Rectal smooth muscle tissue (tissue), 1 donor: ENCODE data around the gene YKT6.

ENCODE experiments used
- H3K27ac ChIP-seq: one replicate; pipeline ENCODE4 v1.7.0; 2013; ENCODE audit warnings: low read depth, low read length, inconsistent platforms
- H3K27me3 ChIP-seq: one replicate; pipeline ENCODE4 v1.7.0; 2013; ENCODE audit warnings: low read length; ENCODE audit not compliant: control insufficient read depth, insufficient read depth
- H3K36me3 ChIP-seq: one replicate; pipeline ENCODE4 v1.7.0; 2013; ENCODE audit warnings: low read length; ENCODE audit not compliant: control insufficient read depth, insufficient read depth
- H3K4me1 ChIP-seq: one replicate; pipeline ENCODE4 v1.7.0; 2013; ENCODE audit warnings: low read length; ENCODE audit not compliant: control insufficient read depth, insufficient read depth
- H3K4me3 ChIP-seq: one replicate; pipeline ENCODE4 v1.7.0; 2013; ENCODE audit warnings: low read length
- H3K9ac ChIP-seq: one replicate; pipeline ENCODE4 v1.7.0; 2013; ENCODE audit warnings: low read length

Gene YKT6

GRCh38 chr7:44218418-44219201 lies 17.8 kb downstream of the YKT6 start:
- Histone ChIP-seq H3K27me3 (no peaks in the 10 kb centered on the region), H3K4me3 (no peak overlapping the region), H3K9ac (no peak overlapping the region), H3K36me3 (no peaks in the 10 kb centered on the region), H3K27ac (no peak overlapping the region), H3K4me1 (no peaks in the 10 kb centered on the region)

GRCh38 chr7:44219371-44220045 lies 18.7 kb downstream of the YKT6 start:
- Histone ChIP-seq H3K9ac (no peak overlapping the region), H3K36me3 (no peaks in the 10 kb centered on the region), H3K27me3 (no peaks in the 10 kb centered on the region), H3K4me1 (no peaks in the 10 kb centered on the region), H3K27ac (no peak overlapping the region), H3K4me3 (no peak overlapping the region)

- no peaks in the 10 kb centered on the region for H3K4me1 ChIP-seq
- H3K27ac ChIP-seq, result no peak overlapping the region
- H3K4me3 ChIP-seq, result no peak overlapping the region
- H3K36me3 ChIP-seq, result no peaks in the 10 kb centered on the region
- no peak overlapping the region for H3K9ac ChIP-seq
- H3K27me3 ChIP-seq, result no peaks in the 10 kb centered on the region
Observed at GRCh38 chr7:44220046-44220357, 19.2 kb downstream of the YKT6 start.

- no peak overlapping the region for H3K27ac ChIP-seq
- no peaks in the 10 kb centered on the region for H3K4me1 ChIP-seq
- no peaks in the 10 kb centered on the region for H3K27me3 ChIP-seq
Observed at GRCh38 chr7:44220358-44221112, 19.8 kb downstream of the YKT6 start.

GRCh38 chr7:44221231-44221791 lies 20.5 kb downstream of the YKT6 start:
- Histone ChIP-seq H3K27me3 (no peaks in the 10 kb centered on the region), H3K9ac (no peak overlapping the region), H3K4me1 (no peaks in the 10 kb centered on the region), H3K36me3 (no peaks in the 10 kb centered on the region), H3K27ac (no peak overlapping the region), H3K4me3 (no peak overlapping the region)

More at GRCh38 chr7:44220358-44221112, 19.8 kb downstream of the YKT6 start:
- Histone ChIP-seq H3K9ac (no peak overlapping the region), H3K4me3 (no peak overlapping the region), H3K36me3 (no peaks in the 10 kb centered on the region)

- Histone ChIP-seq H3K4me3 (no peak overlapping the region), H3K4me1 (no peaks in the 10 kb centered on the region), H3K9ac (no peak overlapping the region), H3K36me3 (no peaks in the 10 kb centered on the region), H3K27ac (no peak overlapping the region), H3K27me3 (no peaks in the 10 kb centered on the region)
Observed at GRCh38 chr7:44222074-44222473, 21.3 kb downstream of the YKT6 start.

GRCh38 chr7:44222776-44223261 lies 22.0 kb downstream of the YKT6 start:
- no peak overlapping the region for H3K4me3 ChIP-seq
- no peaks in the 10 kb centered on the region for H3K27me3 ChIP-seq
- H3K4me1 ChIP-seq, result no peaks in the 10 kb centered on the region
- no peak overlapping the region for H3K27ac ChIP-seq
- no peaks in the 10 kb centered on the region for H3K36me3 ChIP-seq
- H3K9ac ChIP-seq, result no peak overlapping the region

GRCh38 chr7:44223362-44224079 lies 22.7 kb downstream of the YKT6 start:
- H3K4me3 ChIP-seq, result no peak overlapping the region
- H3K9ac ChIP-seq, result no peak overlapping the region
- no peaks in the 10 kb centered on the region for H3K4me1 ChIP-seq
- H3K27ac ChIP-seq, result no peak overlapping the region
- no peaks in the 10 kb centered on the region for H3K36me3 ChIP-seq
- H3K27me3 ChIP-seq, result no peaks in the 10 kb centered on the region

- Histone ChIP-seq H3K4me1 (no peaks in the 10 kb centered on the region), H3K9ac (no peak overlapping the region), H3K27ac (no peak overlapping the region), H3K4me3 (no peak overlapping the region), H3K27me3 (no peaks in the 10 kb centered on the region), H3K36me3 (no peaks in the 10 kb centered on the region)
Observed at GRCh38 chr7:44224080-44224973, 23.5 kb downstream of the YKT6 start.

GRCh38 chr7:44224974-44225565 lies 24.3 kb downstream of the YKT6 start:
- H3K4me1 ChIP-seq, result no peaks in the 10 kb centered on the region

More at GRCh38 chr7:44224974-44225565, 24.3 kb downstream of the YKT6 start:
- H3K4me3 ChIP-seq, result no peak overlapping the region
- H3K27ac ChIP-seq, result no peak overlapping the region
- no peaks in the 10 kb centered on the region for H3K36me3 ChIP-seq
- no peak overlapping the region for H3K9ac ChIP-seq
- no peaks in the 10 kb centered on the region for H3K27me3 ChIP-seq
